Tibial artery (tissue), 4 donors: ENCODE results near the gene FGF13.
A peak's percentile ranks its signal among the peaks of the same experiment; 100 is the strongest.

Experiments used
- DNase-seq, 2 donors: peaks; one replicate each; pipeline ENCODE4 v3.0.0-alpha.2; 2019
- H3K27ac ChIP-seq, 2 donors: fragments of 200-600 bp; sonication (generic) in 1 of 2; 1 replicate in 1 of 2; 2 replicates in 1 of 2; pipeline ENCODE4 v1.5.1; 2018 to 2019; ENCODE audit warnings: mild to moderate bottlenecking in 1 of 2
- H3K27me3 ChIP-seq, 2 donors: fragments of 200-600 bp; sonication (generic) in 1 of 2; one replicate each; pipeline versions ENCODE4 v1.5.1 to v1.6.0; 2016 to 2019
- H3K36me3 ChIP-seq, 3 donors: fragments of 200-600 bp; sonication (generic) in 2 of 3; one replicate each; pipeline ENCODE4 v1.5.1; 2016 to 2019; ENCODE audit warnings: mild to moderate bottlenecking in 2 of 3
- H3K4me1 ChIP-seq, 4 donors: fragments of 200-600 bp; sonication (generic) in 2 of 4; 1 replicate in 3 of 4; 2 replicates in 1 of 4; pipeline ENCODE4 v1.5.1; 2016 to 2019
- H3K4me3 ChIP-seq, 2 donors: fragments of 200-600 bp; sonication (generic) in 1 of 2; 1 replicate in 1 of 2; 2 replicates in 1 of 2; pipeline ENCODE4 v1.5.1; 2018 to 2019; ENCODE audit warnings: mild to moderate bottlenecking in 2 of 2
- H3K9me3 ChIP-seq, 3 donors: fragments of 200-600 bp; sonication (generic) in 1 of 3; one replicate each; pipeline ENCODE4 v1.5.1; 2016 to 2019
- intact Hi-C: fragments of 100-400 bp; cut with DNase I; formaldehyde crosslinking; loops from one replicate; pipeline ENCODE4 v1.15.0; 2023; ENCODE audit warnings: low total_unique reads
- TF ChIP-seq, protein P1 (sequence below), 2 experiments: fragments of 200-600 bp in 1 of 2; fragments of 450-650 bp in 1 of 2; IDR thresholded peaks; one replicate each; pipeline ENCODE4 v1.5.1; 2017 to 2019; ENCODE audit warnings: antibody characterized with exemption in 2 of 2, mild to moderate bottlenecking in 1 of 2, moderate library complexity in 1 of 2

FGF13 gene

DNA sequence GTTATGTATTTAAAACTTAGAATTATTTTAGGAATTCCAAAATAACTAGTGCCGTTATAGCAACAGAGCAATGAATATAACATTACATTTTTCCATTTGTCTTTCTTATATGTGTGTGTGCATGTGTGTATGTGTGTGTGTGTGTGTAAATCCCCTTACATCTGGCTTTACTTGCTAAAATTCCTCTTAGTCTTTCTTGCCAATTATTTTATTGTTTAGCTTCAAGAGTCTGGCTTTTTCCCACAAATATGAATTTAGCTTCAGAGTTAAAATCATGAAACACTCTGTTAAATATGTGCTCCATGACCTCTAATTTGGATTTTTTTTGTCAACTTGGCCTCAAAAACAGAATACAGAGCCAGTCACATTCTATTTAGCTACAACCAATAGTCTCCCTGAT lies 18.9 kb downstream of the FGF13 start:
- TF ChIP-seq, protein P1, sequence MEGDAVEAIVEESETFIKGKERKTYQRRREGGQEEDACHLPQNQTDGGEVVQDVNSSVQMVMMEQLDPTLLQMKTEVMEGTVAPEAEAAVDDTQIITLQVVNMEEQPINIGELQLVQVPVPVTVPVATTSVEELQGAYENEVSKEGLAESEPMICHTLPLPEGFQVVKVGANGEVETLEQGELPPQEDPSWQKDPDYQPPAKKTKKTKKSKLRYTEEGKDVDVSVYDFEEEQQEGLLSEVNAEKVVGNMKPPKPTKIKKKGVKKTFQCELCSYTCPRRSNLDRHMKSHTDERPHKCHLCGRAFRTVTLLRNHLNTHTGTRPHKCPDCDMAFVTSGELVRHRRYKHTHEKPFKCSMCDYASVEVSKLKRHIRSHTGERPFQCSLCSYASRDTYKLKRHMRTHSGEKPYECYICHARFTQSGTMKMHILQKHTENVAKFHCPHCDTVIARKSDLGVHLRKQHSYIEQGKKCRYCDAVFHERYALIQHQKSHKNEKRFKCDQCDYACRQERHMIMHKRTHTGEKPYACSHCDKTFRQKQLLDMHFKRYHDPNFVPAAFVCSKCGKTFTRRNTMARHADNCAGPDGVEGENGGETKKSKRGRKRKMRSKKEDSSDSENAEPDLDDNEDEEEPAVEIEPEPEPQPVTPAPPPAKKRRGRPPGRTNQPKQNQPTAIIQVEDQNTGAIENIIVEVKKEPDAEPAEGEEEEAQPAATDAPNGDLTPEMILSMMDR (IDR thresholded peaks at IDR 0.05): no peak
- Histone ChIP-seq H3K36me3 (no peaks in the 10 kb centered on the region), H3K4me1 (peaks cover 0 to 24% (median 1%) of the 10 kb centered on the region in 4 donors), H3K9me3 (no peaks in the 10 kb centered on the region), H3K4me3 (no peak overlapping the region), H3K27ac (peak overlapping the region in 1 of 2 donors; percentile 39), H3K27me3 (no peaks in the 10 kb centered on the region)
- no peak for DNase-seq
- intact Hi-C loops: no loop called here

DNA sequence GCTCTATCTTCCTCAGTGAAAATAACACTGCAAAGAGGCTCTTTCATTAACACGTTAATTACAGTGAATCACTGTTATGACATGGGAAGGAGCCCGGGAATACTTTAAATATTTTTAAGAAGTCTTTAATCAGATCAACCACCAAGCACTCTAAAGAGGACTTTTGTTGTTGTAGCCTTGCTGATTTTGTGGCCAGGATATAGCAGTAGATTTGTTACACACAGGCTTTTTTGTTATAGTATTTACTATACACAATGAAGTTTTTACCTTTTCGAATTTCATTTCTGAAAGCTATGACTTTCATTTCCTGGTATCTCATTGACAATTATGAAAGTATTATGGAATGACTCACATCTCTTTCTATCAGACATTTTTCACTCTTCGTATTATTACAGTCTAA lies 20.3 kb downstream of the FGF13 start:
- TF ChIP-seq, protein P1 (IDR thresholded peaks at IDR 0.05): no peak
- Histone ChIP-seq H3K27ac (peak overlapping the region in 1 of 2 donors; percentile 39), H3K9me3 (no peaks in the 10 kb centered on the region), H3K4me1 (peaks cover 0 to 24% (median 1%) of the 10 kb centered on the region in 4 donors), H3K36me3 (no peaks in the 10 kb centered on the region), H3K27me3 (no peaks in the 10 kb centered on the region), H3K4me3 (no peak overlapping the region)
- no peak for DNase-seq
- intact Hi-C loops: no loop called here

DNA sequence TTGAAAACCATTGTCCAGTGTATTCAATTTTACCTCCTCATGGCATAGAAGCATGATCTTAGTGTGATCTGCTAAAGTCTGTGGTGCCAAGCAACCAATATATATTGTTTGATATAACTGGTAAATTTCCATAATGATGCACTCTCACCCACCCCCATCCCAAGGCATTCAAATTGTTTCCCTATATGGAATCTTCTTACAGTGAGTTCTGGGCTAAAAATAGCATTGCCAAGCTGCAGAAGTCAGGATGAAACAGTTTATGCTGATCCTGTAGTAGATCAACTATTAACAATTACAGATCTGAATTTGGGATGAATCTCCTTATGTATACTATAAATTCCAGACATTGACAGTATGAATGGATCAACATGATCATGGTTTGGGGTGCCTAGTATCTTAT lies 20.9 kb downstream of the FGF13 start:
- Histone ChIP-seq H3K27me3 (no peaks in the 10 kb centered on the region), H3K36me3 (no peaks in the 10 kb centered on the region), H3K27ac (no peak overlapping the region), H3K9me3 (no peaks in the 10 kb centered on the region), H3K4me1 (peaks cover 0 to 24% (median 1%) of the 10 kb centered on the region in 4 donors), H3K4me3 (no peak overlapping the region)
- intact Hi-C loops: no loop called here
- TF ChIP-seq, protein P1 (IDR thresholded peaks at IDR 0.05): no peak
- DNase-seq: no peak

DNA sequence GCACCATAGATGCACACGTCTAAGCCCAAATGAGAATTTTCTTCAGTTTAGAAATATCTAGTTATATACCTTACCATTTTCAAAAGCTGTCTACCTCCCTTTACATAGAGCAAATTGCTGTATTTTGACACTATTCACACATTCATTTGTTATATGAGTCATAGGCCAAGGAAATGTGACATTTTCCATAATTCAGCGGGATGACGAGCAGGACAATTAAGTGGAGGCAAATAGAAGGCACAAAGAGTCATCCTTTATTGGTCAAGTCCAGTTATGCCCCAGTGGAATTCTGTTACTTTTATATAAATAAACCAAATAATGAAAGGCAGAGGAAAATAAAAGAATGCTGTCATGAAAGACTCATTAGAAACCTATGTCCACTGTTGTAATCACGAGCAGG lies 27.9 kb downstream of the FGF13 start:
- TF ChIP-seq, protein P1 (IDR thresholded peaks at IDR 0.05): no peak
- H3K27ac ChIP-seq: no peak overlapping the region
- no peak overlapping the region for H3K4me3 ChIP-seq
- no peaks in the 10 kb centered on the region for H3K4me1 ChIP-seq
- DNase-seq: no peak
- H3K9me3 ChIP-seq: no peaks in the 10 kb centered on the region
- H3K27me3 ChIP-seq: no peaks in the 10 kb centered on the region
- no peaks in the 10 kb centered on the region for H3K36me3 ChIP-seq
- intact Hi-C loops: no loop called here

DNA sequence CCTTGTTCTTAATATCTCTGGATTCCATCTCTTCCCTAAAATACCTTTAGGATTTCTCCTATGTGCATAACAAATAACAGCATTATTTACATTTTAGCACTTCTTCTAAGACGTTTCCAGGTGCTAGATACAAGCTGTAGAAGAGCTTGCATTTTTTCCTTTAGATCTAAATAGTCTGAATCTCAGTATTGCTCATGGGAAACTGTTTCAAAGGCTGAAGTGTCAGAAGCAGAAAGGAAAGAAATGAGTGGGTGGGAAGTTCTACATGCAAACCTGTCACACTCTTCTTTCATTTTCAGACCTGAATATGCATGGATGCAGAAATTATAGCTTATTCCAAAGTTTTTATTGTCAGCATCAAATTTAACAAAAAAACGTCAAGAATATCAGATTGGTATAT lies 41.8 kb downstream of the FGF13 start:
- H3K36me3 ChIP-seq: no peaks in the 10 kb centered on the region
- TF ChIP-seq, protein P1 (IDR thresholded peaks at IDR 0.05): no peak
- intact Hi-C loops: no loop called here
- DNase-seq: no peak
- no peaks in the 10 kb centered on the region for H3K4me1 ChIP-seq
- no peak overlapping the region for H3K27ac ChIP-seq
- no peak overlapping the region for H3K4me3 ChIP-seq
- H3K9me3 ChIP-seq: no peaks in the 10 kb centered on the region
- H3K27me3 ChIP-seq: no peaks in the 10 kb centered on the region

DNA sequence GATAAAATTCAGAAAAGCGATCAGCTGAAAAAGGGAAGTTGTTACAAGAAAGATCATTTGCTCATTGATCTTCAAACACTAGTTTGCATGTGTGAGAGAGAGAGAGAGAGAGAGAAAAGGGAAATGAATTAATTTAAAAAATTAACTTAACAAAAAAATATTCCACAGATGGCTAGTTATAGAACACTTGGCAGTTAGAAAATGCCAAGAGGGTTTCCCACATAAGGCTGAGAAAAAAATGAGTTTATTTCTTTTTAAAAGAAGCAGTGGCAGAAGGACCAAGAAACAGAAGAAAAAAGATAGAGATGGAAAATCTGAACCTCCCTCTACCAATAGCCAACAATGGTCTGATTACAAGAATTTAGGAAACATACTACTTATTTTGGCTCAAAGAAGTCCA lies 47.1 kb downstream of the FGF13 start:
- intact Hi-C loops: no loop called here
- H3K9me3 ChIP-seq: no peaks in the 10 kb centered on the region
- H3K27ac ChIP-seq: no peak overlapping the region
- no peaks in the 10 kb centered on the region for H3K36me3 ChIP-seq
- no peak for DNase-seq
- TF ChIP-seq, protein P1 (IDR thresholded peaks at IDR 0.05): no peak
- no peaks in the 10 kb centered on the region for H3K4me1 ChIP-seq
- H3K27me3 ChIP-seq: no peaks in the 10 kb centered on the region
- no peak overlapping the region for H3K4me3 ChIP-seq
